Ovary (tissue), 3 donors: ENCODE data around the gene BPI.

Experiments
- CTCF ChIP-seq, 3 donors: fragments of 450-650 bp in 2 of 3; fragments of 200-600 bp in 1 of 3; IDR thresholded peaks; one replicate each; pipeline versions ENCODE4 v1.5.1 to v1.8.0; 2016 to 2022; ENCODE audit warnings: antibody characterized with exemption in 3 of 3, mild to moderate bottlenecking in 1 of 3
- EP300 ChIP-seq: sonication (generic); formaldehyde crosslinking; IDR thresholded peaks from one replicate; pipeline ENCODE4 v1.6.1; 2017; ENCODE audit warnings: antibody characterized with exemption
- POLR2A ChIP-seq: fragments of 450-650 bp; IDR thresholded peaks from one replicate; pipeline ENCODE4 v1.6.1; 2017; ENCODE audit warnings: antibody characterized with exemption, mild to moderate bottlenecking, moderate library complexity
- donor health status: DM: no; HTN: no; CAD: no.

- no peak for TF ChIP-seq CTCF (IDR thresholded peaks at IDR 0.05)
- no peak for TF ChIP-seq POLR2A
- no peak for TF ChIP-seq EP300
These were observed 42.9 kb upstream of the BPI start for GRCh38 chr20:38261054-38261390.
